Measurements from ENCODE around the gene LONP2. TPM values are rescaled to one million over a fixed set of nuclear protein-coding genes. Genes with fewer than 3 reads are reported as not detected.

The LONP2 gene
- total and polyA plus RNA-seq, 10 of the 15 experiments (the other 5 are each of a cell fraction or from before 2014, with no cell fraction given) = 8.3 to 48.0 (median 34.8) TPM

GRCh38 chr16:48405907-48406306 is 161.8 kb downstream of the LONP2 start (continued):
- TF ChIP-seq KLF5 (IDR thresholded peaks at IDR 0.05; ENCODE audit: partially characterized antibody) (no peak), ETV6 (conservative IDR thresholded peaks at IDR 0.05 in 1 of 2, IDR thresholded peaks at IDR 0.05 in 1 of 2; ENCODE audit: borderline replicate concordance in 1 of 2, low read depth in 1 of 2) (no peak), HDGF (IDR thresholded peaks at IDR 0.05) (no peak), HSF1 (IDR thresholded peaks at IDR 0.05; ENCODE audit: low read depth, low read length) (no peak)

Other genes with a start within 250 kb of the LONP2 start
- gene ABCC12, start 88.3 kb upstream of the LONP2 start, total RNA-seq (2014; rRNA removed) = not detected in 2 replicates
- gene ABCC12, start 88.3 kb upstream of the LONP2 start, total RNA-seq (2014; rRNA removed; fragmentation: Illumina TruSeq; extraction: Trizol) = not detected in 2 replicates
- gene ABCC12, start 88.3 kb upstream of the LONP2 start, total RNA-seq (2021) = not detected in 2 replicates
- gene ABCC12, start 88.3 kb upstream of the LONP2 start, polyA plus RNA-seq (2011; rRNA removed) = 0.03 TPM in 1 of 2 replicates, not detected in the other
- gene ABCC12, start 88.3 kb upstream of the LONP2 start, polyA plus RNA-seq (2014; fragmentation: Illumina TruSeq; extraction: Trizol) = 0.03 TPM in 1 of 2 replicates, not detected in the other
- under 1 TPM in 1 of 2 experiments, not detected in 1; 0.02 TPM for gene ABCC12, start 88.3 kb upstream of the LONP2 start, polyA plus RNA-seq (2014; fragmentation: Nextera tagmentation; extraction: Ambion mirVana)
- gene ABCC12, start 88.3 kb upstream of the LONP2 start, polyA plus RNA-seq (2014; rRNA removed) = not detected in 2 replicates
- under 1 TPM in 1 of 2 experiments, not detected in 1; 0.03 TPM for gene ABCC12, start 88.3 kb upstream of the LONP2 start, polyA plus RNA-seq (2016; fragmentation: Nextera tagmentation; extraction: Ambion mirVana)
- not detected in 2 replicates for gene ABCC11, start 3.2 kb downstream of the LONP2 start, total RNA-seq (2014; rRNA removed)
- gene ABCC11, start 3.2 kb downstream of the LONP2 start, total RNA-seq (2014; rRNA removed; fragmentation: Illumina TruSeq; extraction: Trizol) = not detected in 2 replicates
- gene ABCC11, start 3.2 kb downstream of the LONP2 start, total RNA-seq (2021) = not detected in 2 replicates
- gene ABCC11, start 3.2 kb downstream of the LONP2 start, polyA plus RNA-seq (2011; rRNA removed) = 0.01 and 0.04 TPM in 2 replicates
- gene ABCC11, start 3.2 kb downstream of the LONP2 start, polyA plus RNA-seq (2014; fragmentation: Illumina TruSeq; extraction: Trizol) = 0.15 TPM in 1 of 2 replicates, not detected in the other
- gene ABCC11, start 3.2 kb downstream of the LONP2 start, polyA plus RNA-seq (2014; fragmentation: Nextera tagmentation; extraction: Ambion mirVana) = not detected
- gene ABCC11, start 3.2 kb downstream of the LONP2 start, polyA plus RNA-seq (2014; rRNA removed) = not detected in 2 replicates
- under 1 TPM; 0.05 to 0.20 TPM for gene ABCC11, start 3.2 kb downstream of the LONP2 start, polyA plus RNA-seq (2016; fragmentation: Nextera tagmentation; extraction: Ambion mirVana)
- 15.8 and 20.7 TPM in 2 replicates for gene SIAH1, start 141.1 kb downstream of the LONP2 start, total RNA-seq (2014; rRNA removed)
- 14.0 and 14.8 TPM in 2 replicates for gene SIAH1, start 141.1 kb downstream of the LONP2 start, total RNA-seq (2014; rRNA removed; fragmentation: Illumina TruSeq; extraction: Trizol)
- 12.4 and 14.0 TPM in 2 replicates for gene SIAH1, start 141.1 kb downstream of the LONP2 start, total RNA-seq (2021)
- gene SIAH1, start 141.1 kb downstream of the LONP2 start, polyA plus RNA-seq (2011; rRNA removed) = 14.8 and 16.6 TPM in 2 replicates
- gene SIAH1, start 141.1 kb downstream of the LONP2 start, polyA plus RNA-seq (2014; fragmentation: Illumina TruSeq; extraction: Trizol) = 12.7 and 15.7 TPM in 2 replicates
- 1 to 10 TPM; 5.1 to 6.4 TPM for gene SIAH1, start 141.1 kb downstream of the LONP2 start, polyA plus RNA-seq (2014; fragmentation: Nextera tagmentation; extraction: Ambion mirVana)
- 10.8 and 13.4 TPM in 2 replicates for gene SIAH1, start 141.1 kb downstream of the LONP2 start, polyA plus RNA-seq (2014; rRNA removed)
- gene SIAH1, start 141.1 kb downstream of the LONP2 start, polyA plus RNA-seq (2016; fragmentation: Nextera tagmentation; extraction: Ambion mirVana) = 10 to 100 TPM; 13.7 to 21.1 TPM